ENCODE results near the gene SMPD2. TPM values are rescaled to one million over a fixed set of nuclear protein-coding genes. Genes with fewer than 3 reads are reported as not detected.

The SMPD2 gene
- total and polyA plus RNA-seq, 9 of the 15 experiments (the other 6 are each of a cell fraction or from before 2014, with no cell fraction given): 0.13 to 21.8 (median 18.3) TPM

DNA sequence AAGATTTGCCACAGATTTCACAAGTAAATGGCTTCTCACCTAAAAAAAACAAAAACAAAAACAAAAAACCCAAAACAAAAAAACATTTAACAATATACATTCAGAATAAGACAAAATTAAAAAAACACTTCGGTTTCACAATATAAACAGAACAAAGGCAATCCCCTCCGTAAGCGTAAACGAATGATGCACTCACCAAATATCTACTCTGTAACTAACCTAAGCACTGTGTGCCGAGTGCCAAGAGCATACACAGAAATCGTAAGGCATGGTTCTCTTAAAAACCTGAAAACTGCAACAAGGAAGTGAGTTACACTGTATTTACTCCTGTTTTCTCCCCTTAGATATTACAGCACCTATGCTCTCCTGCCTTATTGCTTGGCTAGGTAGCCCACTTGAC lies 27.2 kb downstream of the SMPD2 start (continued):
- TF ChIP-seq, protein P1, sequence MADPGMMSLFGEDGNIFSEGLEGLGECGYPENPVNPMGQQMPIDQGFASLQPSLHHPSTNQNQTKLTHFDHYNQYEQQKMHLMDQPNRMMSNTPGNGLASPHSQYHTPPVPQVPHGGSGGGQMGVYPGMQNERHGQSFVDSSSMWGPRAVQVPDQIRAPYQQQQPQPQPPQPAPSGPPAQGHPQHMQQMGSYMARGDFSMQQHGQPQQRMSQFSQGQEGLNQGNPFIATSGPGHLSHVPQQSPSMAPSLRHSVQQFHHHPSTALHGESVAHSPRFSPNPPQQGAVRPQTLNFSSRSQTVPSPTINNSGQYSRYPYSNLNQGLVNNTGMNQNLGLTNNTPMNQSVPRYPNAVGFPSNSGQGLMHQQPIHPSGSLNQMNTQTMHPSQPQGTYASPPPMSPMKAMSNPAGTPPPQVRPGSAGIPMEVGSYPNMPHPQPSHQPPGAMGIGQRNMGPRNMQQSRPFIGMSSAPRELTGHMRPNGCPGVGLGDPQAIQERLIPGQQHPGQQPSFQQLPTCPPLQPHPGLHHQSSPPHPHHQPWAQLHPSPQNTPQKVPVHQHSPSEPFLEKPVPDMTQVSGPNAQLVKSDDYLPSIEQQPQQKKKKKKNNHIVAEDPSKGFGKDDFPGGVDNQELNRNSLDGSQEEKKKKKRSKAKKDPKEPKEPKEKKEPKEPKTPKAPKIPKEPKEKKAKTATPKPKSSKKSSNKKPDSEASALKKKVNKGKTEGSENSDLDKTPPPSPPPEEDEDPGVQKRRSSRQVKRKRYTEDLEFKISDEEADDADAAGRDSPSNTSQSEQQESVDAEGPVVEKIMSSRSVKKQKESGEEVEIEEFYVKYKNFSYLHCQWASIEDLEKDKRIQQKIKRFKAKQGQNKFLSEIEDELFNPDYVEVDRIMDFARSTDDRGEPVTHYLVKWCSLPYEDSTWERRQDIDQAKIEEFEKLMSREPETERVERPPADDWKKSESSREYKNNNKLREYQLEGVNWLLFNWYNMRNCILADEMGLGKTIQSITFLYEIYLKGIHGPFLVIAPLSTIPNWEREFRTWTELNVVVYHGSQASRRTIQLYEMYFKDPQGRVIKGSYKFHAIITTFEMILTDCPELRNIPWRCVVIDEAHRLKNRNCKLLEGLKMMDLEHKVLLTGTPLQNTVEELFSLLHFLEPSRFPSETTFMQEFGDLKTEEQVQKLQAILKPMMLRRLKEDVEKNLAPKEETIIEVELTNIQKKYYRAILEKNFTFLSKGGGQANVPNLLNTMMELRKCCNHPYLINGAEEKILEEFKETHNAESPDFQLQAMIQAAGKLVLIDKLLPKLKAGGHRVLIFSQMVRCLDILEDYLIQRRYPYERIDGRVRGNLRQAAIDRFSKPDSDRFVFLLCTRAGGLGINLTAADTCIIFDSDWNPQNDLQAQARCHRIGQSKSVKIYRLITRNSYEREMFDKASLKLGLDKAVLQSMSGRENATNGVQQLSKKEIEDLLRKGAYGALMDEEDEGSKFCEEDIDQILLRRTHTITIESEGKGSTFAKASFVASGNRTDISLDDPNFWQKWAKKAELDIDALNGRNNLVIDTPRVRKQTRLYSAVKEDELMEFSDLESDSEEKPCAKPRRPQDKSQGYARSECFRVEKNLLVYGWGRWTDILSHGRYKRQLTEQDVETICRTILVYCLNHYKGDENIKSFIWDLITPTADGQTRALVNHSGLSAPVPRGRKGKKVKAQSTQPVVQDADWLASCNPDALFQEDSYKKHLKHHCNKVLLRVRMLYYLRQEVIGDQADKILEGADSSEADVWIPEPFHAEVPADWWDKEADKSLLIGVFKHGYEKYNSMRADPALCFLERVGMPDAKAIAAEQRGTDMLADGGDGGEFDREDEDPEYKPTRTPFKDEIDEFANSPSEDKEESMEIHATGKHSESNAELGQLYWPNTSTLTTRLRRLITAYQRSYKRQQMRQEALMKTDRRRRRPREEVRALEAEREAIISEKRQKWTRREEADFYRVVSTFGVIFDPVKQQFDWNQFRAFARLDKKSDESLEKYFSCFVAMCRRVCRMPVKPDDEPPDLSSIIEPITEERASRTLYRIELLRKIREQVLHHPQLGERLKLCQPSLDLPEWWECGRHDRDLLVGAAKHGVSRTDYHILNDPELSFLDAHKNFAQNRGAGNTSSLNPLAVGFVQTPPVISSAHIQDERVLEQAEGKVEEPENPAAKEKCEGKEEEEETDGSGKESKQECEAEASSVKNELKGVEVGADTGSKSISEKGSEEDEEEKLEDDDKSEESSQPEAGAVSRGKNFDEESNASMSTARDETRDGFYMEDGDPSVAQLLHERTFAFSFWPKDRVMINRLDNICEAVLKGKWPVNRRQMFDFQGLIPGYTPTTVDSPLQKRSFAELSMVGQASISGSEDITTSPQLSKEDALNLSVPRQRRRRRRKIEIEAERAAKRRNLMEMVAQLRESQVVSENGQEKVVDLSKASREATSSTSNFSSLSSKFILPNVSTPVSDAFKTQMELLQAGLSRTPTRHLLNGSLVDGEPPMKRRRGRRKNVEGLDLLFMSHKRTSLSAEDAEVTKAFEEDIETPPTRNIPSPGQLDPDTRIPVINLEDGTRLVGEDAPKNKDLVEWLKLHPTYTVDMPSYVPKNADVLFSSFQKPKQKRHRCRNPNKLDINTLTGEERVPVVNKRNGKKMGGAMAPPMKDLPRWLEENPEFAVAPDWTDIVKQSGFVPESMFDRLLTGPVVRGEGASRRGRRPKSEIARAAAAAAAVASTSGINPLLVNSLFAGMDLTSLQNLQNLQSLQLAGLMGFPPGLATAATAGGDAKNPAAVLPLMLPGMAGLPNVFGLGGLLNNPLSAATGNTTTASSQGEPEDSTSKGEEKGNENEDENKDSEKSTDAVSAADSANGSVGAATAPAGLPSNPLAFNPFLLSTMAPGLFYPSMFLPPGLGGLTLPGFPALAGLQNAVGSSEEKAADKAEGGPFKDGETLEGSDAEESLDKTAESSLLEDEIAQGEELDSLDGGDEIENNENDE (IDR thresholded peaks at IDR 0.05; ENCODE audit: low read depth, low read length): no peak
- TF ChIP-seq, protein P2, sequence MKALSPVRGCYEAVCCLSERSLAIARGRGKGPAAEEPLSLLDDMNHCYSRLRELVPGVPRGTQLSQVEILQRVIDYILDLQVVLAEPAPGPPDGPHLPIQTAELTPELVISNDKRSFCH (CRISPR knock-in tag; IDR thresholded peaks at IDR 0.05): no peak
- TF ChIP-seq, protein P2 (tag; IDR thresholded peaks at IDR 0.05): no peak
- TF ChIP-seq, protein P3, sequence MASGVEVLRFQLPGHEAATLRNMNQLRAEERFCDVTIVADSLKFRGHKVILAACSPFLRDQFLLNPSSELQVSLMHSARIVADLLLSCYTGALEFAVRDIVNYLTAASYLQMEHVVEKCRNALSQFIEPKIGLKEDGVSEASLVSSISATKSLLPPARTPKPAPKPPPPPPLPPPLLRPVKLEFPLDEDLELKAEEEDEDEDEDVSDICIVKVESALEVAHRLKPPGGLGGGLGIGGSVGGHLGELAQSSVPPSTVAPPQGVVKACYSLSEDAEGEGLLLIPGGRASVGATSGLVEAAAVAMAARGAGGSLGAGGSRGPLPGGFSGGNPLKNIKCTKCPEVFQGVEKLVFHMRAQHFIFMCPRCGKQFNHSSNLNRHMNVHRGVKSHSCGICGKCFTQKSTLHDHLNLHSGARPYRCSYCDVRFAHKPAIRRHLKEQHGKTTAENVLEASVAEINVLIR (CRISPR knock-in tag; IDR thresholded peaks at IDR 0.05): no peak
- no peak for TF ChIP-seq ESRRB (CRISPR knock-in tag; IDR thresholded peaks at IDR 0.05; ENCODE audit: borderline replicate concordance)
- TF ChIP-seq, protein P4, sequence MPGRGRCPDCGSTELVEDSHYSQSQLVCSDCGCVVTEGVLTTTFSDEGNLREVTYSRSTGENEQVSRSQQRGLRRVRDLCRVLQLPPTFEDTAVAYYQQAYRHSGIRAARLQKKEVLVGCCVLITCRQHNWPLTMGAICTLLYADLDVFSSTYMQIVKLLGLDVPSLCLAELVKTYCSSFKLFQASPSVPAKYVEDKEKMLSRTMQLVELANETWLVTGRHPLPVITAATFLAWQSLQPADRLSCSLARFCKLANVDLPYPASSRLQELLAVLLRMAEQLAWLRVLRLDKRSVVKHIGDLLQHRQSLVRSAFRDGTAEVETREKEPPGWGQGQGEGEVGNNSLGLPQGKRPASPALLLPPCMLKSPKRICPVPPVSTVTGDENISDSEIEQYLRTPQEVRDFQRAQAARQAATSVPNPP (IDR thresholded peaks at IDR 0.05; ENCODE audit: borderline replicate concordance, insufficient read depth, insufficient read length): no peak
- no peak for TF ChIP-seq ETV5 (CRISPR knock-in tag; IDR thresholded peaks at IDR 0.05; ENCODE audit: low read depth)
- no peak for TF ChIP-seq ESRRA (IDR thresholded peaks at IDR 0.05; ENCODE audit: borderline replicate concordance, low read depth)
- TF ChIP-seq PCBP2 (IDR thresholded peaks at IDR 0.05; ENCODE audit: low read depth, low read length, poor library complexity, severe bottlenecking): no peak
- TF ChIP-seq ZNF717 (CRISPR knock-in tag; IDR thresholded peaks at IDR 0.05): no peak
- no peak for TF ChIP-seq MYBL2 (IDR thresholded peaks at IDR 0.05; ENCODE audit: low read depth)
- no peak for TF ChIP-seq MYBL2 (CRISPR knock-in tag; IDR thresholded peaks at IDR 0.05; ENCODE audit: borderline replicate concordance)
- no peak for TF ChIP-seq KDM4B (IDR thresholded peaks at IDR 0.05; ENCODE audit: borderline replicate concordance in 2 of 2, low read depth in 1 of 2)
- TF ChIP-seq ZNF431 (CRISPR knock-in tag; IDR thresholded peaks at IDR 0.05): no peak
- TF ChIP-seq FUS (optimal IDR thresholded peaks at IDR 0.05; ENCODE audit: low read depth, low read length): no peak
